Posterior vena cava (tissue), 2 donors: Measurements from ENCODE around the gene CRNKL1. TPM values are rescaled to one million over a fixed set of nuclear protein-coding genes. Genes with fewer than 3 reads are reported as not detected.

ENCODE experiments used
- DNase-seq: peaks from one replicate; pipeline ENCODE4 v3.0.0-alpha.2; 2020; ENCODE audit warnings: low spot score
- intact Hi-C, 2 donors: fragments of 100-400 bp; cut with DNase I; formaldehyde crosslinking; loops; one replicate each; pipeline versions ENCODE4 v1.14.1 to v1.14.2; 2022 to 2023
- total RNA-seq, 2 donors: library from RNA; stranded (reverse); fragmentation: NEBNext Ultra II Directional; extraction: Animal tissue kit (Norgen Biotek cat#: 25700); gene quantifications; one replicate each; pipeline ENCODE4 v1.2.1, GENCODE V29; 2021
- donor health status: DM: yes; HTN: yes; CAD: no.
- donor health status: DM: yes; HTN: yes; CAD: no.

Gene CRNKL1
- total RNA-seq, 2 donors from 2014 or later = 14.7 to 15.7 TPM

DNA sequence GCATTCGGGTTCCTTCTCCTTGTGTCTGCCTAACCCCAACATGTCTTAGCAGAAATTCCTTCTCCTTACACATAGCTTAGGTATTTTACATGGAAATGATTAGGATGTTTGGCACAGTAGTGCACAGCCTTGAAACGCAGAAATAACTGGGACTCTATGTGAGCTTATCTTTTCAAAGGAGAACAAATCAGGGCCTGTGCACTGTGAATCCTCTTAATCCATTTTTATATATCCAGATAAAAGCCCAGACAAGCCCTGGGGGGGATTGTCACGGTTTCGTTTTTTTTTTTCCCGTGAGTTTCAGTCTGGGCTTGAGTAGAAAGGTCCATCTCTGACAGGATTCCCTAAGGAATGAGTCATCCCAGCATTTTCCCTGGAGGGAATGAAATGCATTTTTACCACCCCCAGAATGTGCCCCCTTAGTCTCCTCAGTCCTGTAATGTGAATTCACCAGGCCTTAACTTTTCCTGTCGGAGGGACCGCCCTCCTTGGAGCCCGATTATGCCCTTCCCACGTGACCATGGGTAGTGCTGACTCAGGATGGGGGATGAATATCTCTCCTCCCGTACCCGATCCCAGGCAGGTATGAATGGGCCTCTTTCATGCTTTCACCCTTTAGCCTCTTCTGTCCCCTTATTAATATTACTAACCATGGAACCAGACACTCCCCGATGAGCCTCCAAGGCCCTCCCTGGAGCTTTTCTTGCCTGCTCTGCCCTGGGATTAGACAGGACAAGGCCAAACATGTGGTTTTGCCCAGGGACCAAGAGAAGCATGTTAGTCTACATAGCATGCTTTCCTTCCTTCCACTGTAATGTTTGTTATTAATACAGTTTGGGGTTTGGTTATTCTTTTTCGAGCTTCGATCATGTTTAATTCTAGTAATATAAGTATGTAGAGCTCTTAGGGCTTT lies 59.0 kb downstream of the CRNKL1 start:
- intact Hi-C loops = loop anchor here in 1 of 2 donors (2.0 to 10.0 kb wide), 2 partner anchors 18 to 298 kb away; no protein-coding TSS in a partner anchor
- no peak for DNase-seq

- intact Hi-C loops = loop anchor here in 1 of 2 donors (2.0 to 10.0 kb wide), 2 partner anchors 17 to 297 kb away; no protein-coding TSS in a partner anchor
- DNase-seq = no peak
Observed at GRCh38 chr20:19991854-19992253, 60.4 kb downstream of the CRNKL1 start.

DNA sequence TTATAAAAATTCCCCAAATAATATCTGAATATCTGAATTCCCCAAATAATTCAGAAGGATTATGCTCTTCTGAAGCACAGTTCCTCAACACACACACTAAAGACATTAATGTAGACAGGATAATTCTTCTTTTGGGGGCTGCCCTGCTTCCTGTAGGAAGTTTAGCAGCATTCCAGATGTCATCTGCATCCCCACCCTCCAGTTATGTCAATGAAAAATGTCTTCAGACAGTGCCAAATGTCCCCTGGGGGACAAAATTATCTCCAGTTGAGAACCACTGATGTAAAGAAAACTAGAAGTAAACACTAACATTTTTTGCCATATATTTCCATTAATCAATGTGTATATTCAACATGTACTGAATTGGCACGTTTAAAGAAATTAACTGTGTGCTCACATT lies 61.0 kb downstream of the CRNKL1 start:
- intact Hi-C loops = loop anchor here in 1 of 2 donors (10.0 kb wide), 1 partner anchor 297 kb away; no protein-coding TSS in a partner anchor

DNA sequence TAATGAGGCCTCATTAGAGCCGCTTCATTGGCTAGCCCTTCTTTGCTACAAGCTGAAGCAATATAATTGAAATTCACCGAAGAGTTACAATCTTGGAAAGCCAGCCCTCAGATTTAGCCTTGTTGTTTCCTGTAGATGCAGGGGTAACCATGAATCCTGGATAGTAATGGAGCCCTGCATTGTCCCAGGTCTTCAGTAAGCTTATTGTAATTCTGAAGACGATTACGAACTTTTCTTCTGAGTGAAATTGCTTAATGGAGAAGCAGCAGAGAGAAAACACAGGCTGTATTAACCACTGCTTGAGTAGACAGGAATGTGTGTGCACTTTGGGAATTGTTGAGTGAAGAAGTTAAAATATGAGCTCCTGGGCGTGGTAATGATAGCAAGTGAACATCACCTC lies 61.4 kb downstream of the CRNKL1 start:
- intact Hi-C loops = loop anchor here in 1 of 2 donors (10.0 kb wide), 1 partner anchor 296 kb away; no protein-coding TSS in a partner anchor
- DNase-seq = no peak

More for the DNA sequence above, 61.0 kb downstream of the CRNKL1 start:
- no peak for DNase-seq

DNA sequence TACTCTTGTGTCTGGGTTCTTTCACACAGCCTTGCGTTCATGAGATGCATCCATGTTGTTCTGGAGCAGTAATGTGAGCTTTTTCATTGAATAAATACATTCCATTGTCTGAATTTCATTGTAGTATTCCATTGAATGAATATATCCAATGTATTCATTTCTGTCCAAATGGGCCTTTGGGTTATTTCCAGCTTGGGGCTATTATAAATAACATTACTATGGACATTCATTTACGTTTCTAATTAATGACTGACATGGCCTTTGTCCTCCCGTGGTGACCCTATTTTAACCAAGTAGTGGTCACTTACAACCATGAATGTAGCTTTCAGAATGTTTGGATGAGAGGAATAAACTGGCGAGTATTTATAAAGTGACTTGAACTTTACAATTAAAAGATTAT lies 65.2 kb downstream of the CRNKL1 start:
- DNase-seq = no peak

DNA sequence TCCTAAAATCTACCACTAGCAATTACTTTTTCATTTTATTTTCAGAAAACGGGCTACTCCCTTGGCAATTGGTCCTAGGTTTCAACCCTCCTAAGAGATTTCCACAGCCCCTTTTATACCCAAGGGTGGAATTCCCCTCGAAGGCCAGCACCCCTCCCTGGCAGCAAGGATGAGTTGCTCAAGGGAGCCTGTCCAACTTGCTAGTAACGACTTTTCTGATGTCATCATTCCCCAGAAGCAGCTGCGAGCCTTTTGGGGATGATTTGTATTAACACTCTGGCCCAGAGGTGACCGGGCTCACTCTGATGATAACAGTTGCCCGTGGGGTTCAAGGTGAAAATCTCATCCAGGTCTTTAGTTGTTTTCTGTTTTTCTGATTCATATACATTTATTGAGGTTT lies 65.8 kb downstream of the CRNKL1 start:
- no peak for DNase-seq
- intact Hi-C loops = no loop called here

More for the DNA sequence above, 65.2 kb downstream of the CRNKL1 start:
- intact Hi-C loops = loop anchor here in 1 of 2 donors (1.0 kb wide), 1 partner anchor 95 kb away; no protein-coding TSS in a partner anchor

Other genes with a start within 250 kb of the CRNKL1 start
- gene NAA20, start 35.1 kb downstream of the CRNKL1 start, total RNA-seq = 10 to 100 TPM; 45.3 to 48.4 TPM
- 1 to 10 TPM in 1 of 2 donors, not detected in 1; 1.2 TPM for gene CFAP61, start 66 bp upstream of the CRNKL1 start, total RNA-seq